ENCODE results near the gene TGFBR3. TPM values are rescaled to one million over a fixed set of nuclear protein-coding genes. Genes with fewer than 3 reads are reported as not detected.

Gene TGFBR3
- polyA plus RNA-seq, 1 donor, result 112 TPM

GRCh38 chr1:91827459-91828321, 58.3 kb downstream of the TGFBR3 start:
- DNase-seq, result no peak

- no peak for DNase-seq
Observed at GRCh38 chr1:91827087-91827458, 58.9 kb downstream of the TGFBR3 start.

- DNase-seq, result no peak
Observed at GRCh38 chr1:91826649-91827048, 59.3 kb downstream of the TGFBR3 start.

- DNase-seq, result no peak
Observed at GRCh38 chr1:91826248-91826647, 59.7 kb downstream of the TGFBR3 start.

GRCh38 chr1:91821126-91821868, 64.7 kb downstream of the TGFBR3 start:
- no peak for DNase-seq

- DNase-seq, result no peak
Observed at GRCh38 chr1:91819038-91819788, 66.7 kb downstream of the TGFBR3 start.

GRCh38 chr1:91818713-91818975, 67.3 kb downstream of the TGFBR3 start:
- DNase-seq, result no peak

- no peak for DNase-seq
Observed at GRCh38 chr1:91817211-91817905, 68.6 kb downstream of the TGFBR3 start.

- no peak for DNase-seq
Observed at GRCh38 chr1:91816031-91816430, 69.9 kb downstream of the TGFBR3 start.

- no peak for DNase-seq
Observed at GRCh38 chr1:91814448-91814847, 71.5 kb downstream of the TGFBR3 start.

GRCh38 chr1:91813813-91814212, 72.1 kb downstream of the TGFBR3 start:
- no peak for DNase-seq

- DNase-seq, result no peak
Observed at GRCh38 chr1:91811363-91812025, 74.5 kb downstream of the TGFBR3 start.

GRCh38 chr1:91809317-91809716, 76.6 kb downstream of the TGFBR3 start:
- DNase-seq, result no peak

GRCh38 chr1:91807921-91808620, 77.9 kb downstream of the TGFBR3 start:
- DNase-seq, result no peak

- no peak for DNase-seq
Observed at GRCh38 chr1:91806769-91807700, 78.9 kb downstream of the TGFBR3 start.

- no peak for DNase-seq
Observed at GRCh38 chr1:91806181-91806768, 79.7 kb downstream of the TGFBR3 start.

- no peak for DNase-seq
Observed at GRCh38 chr1:91805311-91805801, 80.6 kb downstream of the TGFBR3 start.

- no peak for DNase-seq
Observed at GRCh38 chr1:91804546-91805023, 81.4 kb downstream of the TGFBR3 start.

GRCh38 chr1:91803847-91804545, 82.0 kb downstream of the TGFBR3 start:
- no peak for DNase-seq
